Ascending aorta (tissue), 2 donors: ENCODE data around the gene LRRC46. TPM values are rescaled to one million over a fixed set of nuclear protein-coding genes. Genes with fewer than 3 reads are reported as not detected.

Experiments used
- DNase-seq, 2 donors: peaks; one replicate each; pipeline ENCODE4 v3.0.0-alpha.2; 2019; ENCODE audit warnings: low spot score in 2 of 2
- H3K27ac ChIP-seq, 2 donors: fragments of 200-600 bp; sonication (generic); one replicate each; pipeline ENCODE4 v1.5.1; 2016 to 2017; ENCODE audit warnings: mild to moderate bottlenecking in 1 of 2
- H3K27me3 ChIP-seq: fragments of 200-600 bp; sonication (generic); one replicate; pipeline ENCODE4 v1.5.1; 2017
- H3K36me3 ChIP-seq, 2 donors: fragments of 200-600 bp; sonication (generic); one replicate each; pipeline ENCODE4 v1.5.1; 2016
- H3K4me1 ChIP-seq, 2 donors: fragments of 200-600 bp; sonication (generic); one replicate each; pipeline ENCODE4 v1.5.1; 2016 to 2017; ENCODE audit warnings: mild to moderate bottlenecking in 1 of 2
- H3K4me3 ChIP-seq, 2 donors: fragments of 200-600 bp; sonication (generic); one replicate each; pipeline ENCODE4 v1.5.1; 2016 to 2017; ENCODE audit warnings: mild to moderate bottlenecking in 1 of 2
- H3K9me3 ChIP-seq, 2 donors: fragments of 200-600 bp; sonication (generic); one replicate each; pipeline ENCODE4 v1.5.1; 2016
- intact Hi-C: fragments of 100-400 bp; cut with DNase I; formaldehyde crosslinking; loops from one replicate; pipeline ENCODE4 v1.15.1; 2023
- total RNA-seq: library from RNA; depleted of rRNA; stranded (reverse); fragments of >200 nt; gene quantifications from one replicate; pipeline ENCODE4 v1.1.0, GENCODE V29; 2016
- TF ChIP-seq, protein P1 (sequence below), 3 experiments: fragments of 200-600 bp in 2 of 3; fragments of 450-650 bp in 1 of 3; sonication (generic) in 2 of 3; IDR thresholded peaks; one replicate each; pipeline ENCODE4 v1.5.1; 2016 to 2019; ENCODE audit warnings: antibody characterized with exemption in 3 of 3, mild to moderate bottlenecking in 1 of 3, moderate library complexity in 1 of 3

LRRC46 gene
- total RNA-seq, 1 donor from 2014 or later = not detected

DNA sequence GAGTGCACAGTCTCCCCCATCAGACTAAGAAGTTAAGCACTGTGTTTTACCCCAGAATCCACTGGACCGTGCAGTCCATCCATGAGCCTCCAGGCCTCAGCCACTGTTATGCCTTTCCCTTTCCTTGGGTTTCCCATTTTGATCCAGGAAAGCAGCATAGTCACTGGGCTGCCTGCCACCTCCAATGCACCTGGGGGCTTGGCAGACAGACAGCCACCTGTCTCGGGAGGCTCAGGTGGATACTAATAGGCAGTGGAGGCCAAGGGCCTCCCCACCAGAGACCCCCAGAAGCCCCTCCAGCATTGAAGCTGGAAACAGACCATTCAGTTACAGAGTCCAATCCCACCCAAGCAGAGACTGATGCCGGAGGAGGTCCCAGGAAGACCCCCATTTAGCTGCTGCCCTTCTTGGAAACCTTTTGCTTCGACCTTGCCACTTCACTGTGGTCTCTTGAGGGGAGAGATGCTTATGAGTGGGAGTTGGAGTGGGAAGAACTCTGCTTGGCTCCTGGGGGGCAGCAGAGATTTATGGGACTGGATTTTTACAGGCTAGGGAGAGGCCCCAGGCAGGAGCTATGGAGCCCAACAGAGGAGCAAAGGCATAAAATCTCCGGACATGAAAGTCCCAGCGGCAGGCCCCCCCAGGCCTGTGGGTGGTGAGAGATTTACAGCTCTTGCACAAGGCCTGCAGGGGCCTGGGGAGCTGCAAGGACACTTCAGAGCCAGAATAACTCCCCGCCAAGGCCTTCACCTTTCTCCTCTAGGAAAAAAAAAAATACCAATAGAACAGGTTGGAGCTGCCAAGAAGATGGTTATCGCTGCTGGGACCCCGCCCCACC, 52.3 kb downstream of the LRRC46 start:
- no peak overlapping the region for H3K27ac ChIP-seq
- no peak overlapping the region for H3K4me3 ChIP-seq
- H3K9me3 ChIP-seq = no peaks in the 10 kb centered on the region
- DNase-seq = no peak
- intact Hi-C loops = no loop called here
- H3K27me3 ChIP-seq = no peaks in the 10 kb centered on the region
- TF ChIP-seq, protein P1, sequence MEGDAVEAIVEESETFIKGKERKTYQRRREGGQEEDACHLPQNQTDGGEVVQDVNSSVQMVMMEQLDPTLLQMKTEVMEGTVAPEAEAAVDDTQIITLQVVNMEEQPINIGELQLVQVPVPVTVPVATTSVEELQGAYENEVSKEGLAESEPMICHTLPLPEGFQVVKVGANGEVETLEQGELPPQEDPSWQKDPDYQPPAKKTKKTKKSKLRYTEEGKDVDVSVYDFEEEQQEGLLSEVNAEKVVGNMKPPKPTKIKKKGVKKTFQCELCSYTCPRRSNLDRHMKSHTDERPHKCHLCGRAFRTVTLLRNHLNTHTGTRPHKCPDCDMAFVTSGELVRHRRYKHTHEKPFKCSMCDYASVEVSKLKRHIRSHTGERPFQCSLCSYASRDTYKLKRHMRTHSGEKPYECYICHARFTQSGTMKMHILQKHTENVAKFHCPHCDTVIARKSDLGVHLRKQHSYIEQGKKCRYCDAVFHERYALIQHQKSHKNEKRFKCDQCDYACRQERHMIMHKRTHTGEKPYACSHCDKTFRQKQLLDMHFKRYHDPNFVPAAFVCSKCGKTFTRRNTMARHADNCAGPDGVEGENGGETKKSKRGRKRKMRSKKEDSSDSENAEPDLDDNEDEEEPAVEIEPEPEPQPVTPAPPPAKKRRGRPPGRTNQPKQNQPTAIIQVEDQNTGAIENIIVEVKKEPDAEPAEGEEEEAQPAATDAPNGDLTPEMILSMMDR (IDR thresholded peaks at IDR 0.05) = no peak
- H3K4me1 ChIP-seq = peaks cover 0 to 5% of the 10 kb centered on the region in 2 donors
- H3K36me3 ChIP-seq = no peaks in the 10 kb centered on the region

DNA sequence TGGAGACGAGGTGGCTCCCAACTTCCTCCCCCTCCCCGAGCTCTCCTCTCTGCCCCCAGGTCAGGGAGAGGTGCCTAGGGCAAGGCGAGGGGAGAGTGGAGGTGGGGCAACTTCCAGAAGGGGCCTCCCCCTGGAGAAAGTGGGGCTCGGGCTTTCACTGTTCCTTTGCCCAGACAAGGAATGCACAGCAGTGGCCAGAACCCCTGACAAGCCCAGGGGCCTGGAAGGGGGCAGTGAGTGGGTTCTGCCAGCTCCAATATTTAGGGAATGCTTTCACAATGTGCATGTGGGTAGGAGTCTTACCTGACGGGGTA, 52.9 kb downstream of the LRRC46 start:
- H3K27me3 ChIP-seq = no peaks in the 10 kb centered on the region
- TF ChIP-seq, protein P1 (IDR thresholded peaks at IDR 0.05) = no peak
- no peak overlapping the region for H3K4me3 ChIP-seq
- H3K36me3 ChIP-seq = no peaks in the 10 kb centered on the region
- intact Hi-C loops = no loop called here
- peaks cover 0 to 5% of the 10 kb centered on the region in 2 donors for H3K4me1 ChIP-seq
- H3K27ac ChIP-seq = no peak overlapping the region
- H3K9me3 ChIP-seq = no peaks in the 10 kb centered on the region
- DNase-seq = no peak

DNA sequence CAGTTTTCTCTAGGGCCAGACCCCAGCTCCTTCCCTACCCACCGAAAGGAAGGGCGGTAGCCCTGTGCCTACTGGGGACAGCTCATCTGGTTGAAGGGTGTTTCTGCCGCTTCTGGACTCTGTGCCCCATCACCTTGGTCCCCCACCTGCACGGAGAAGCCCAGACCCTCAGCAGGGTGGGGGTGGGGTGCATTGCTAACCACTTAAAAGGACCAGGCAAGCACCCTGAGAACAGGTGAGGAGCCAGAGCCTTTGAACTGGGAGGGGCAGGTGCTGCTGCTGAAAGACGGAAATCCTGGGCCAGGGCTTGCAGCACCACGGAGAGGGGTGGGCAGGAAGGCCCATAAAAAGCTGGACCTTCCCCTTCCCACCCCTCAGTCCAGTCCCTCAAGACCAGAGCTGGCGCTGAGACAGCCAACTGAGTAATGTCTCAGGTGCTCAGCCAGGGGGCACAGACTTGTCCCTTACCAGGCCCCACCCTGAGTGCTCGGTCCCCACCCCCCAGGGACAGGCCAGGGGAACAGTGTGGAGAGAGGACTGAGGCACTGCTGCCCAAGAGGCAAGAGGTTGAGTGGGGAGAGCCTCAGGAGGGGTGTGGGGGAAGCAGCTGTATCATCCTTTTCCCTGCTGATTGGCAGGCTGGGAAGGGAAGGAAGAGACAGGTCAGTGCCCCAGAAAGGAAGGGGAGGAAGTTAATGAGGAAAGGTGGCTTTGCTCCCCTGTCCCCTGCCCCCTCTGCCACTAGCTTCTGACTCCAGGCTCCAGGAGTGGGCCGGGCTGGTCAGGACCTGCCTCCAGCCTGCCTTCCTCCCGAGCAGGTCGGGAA, 53.6 kb downstream of the LRRC46 start:
- Histone ChIP-seq H3K9me3 (no peaks in the 10 kb centered on the region), H3K36me3 (no peaks in the 10 kb centered on the region), H3K27ac (no peak overlapping the region), H3K4me1 (peaks cover 0 to 5% of the 10 kb centered on the region in 2 donors), H3K27me3 (no peaks in the 10 kb centered on the region), H3K4me3 (no peak overlapping the region)
- TF ChIP-seq, protein P1 (IDR thresholded peaks at IDR 0.05) = no peak
- DNase-seq = no peak
- intact Hi-C loops = no loop called here

Other genes starting within 250 kb of the LRRC46 start
- 261 TPM for gene KPNB1, start 181.8 kb upstream of the LRRC46 start, total RNA-seq
- gene TBKBP1, start 137.5 kb upstream of the LRRC46 start, total RNA-seq = 18.3 TPM
- gene TBX21, start 98.4 kb upstream of the LRRC46 start, total RNA-seq = not detected
- gene OSBPL7, start 9.9 kb upstream of the LRRC46 start, total RNA-seq = 28.8 TPM
- gene MRPL10, start 129 bp upstream of the LRRC46 start, total RNA-seq = 13.7 TPM
- 126 TPM for gene SCRN2, start 9.6 kb downstream of the LRRC46 start, total RNA-seq
- 0.11 TPM for gene SP6, start 19.5 kb downstream of the LRRC46 start, total RNA-seq
- gene SP2, start 64.6 kb downstream of the LRRC46 start, total RNA-seq = 198 TPM
- gene PNPO, start 109.9 kb downstream of the LRRC46 start, total RNA-seq = 36.7 TPM
- gene PRR15L, start 126.2 kb downstream of the LRRC46 start, total RNA-seq = not detected
- 52.3 TPM for gene CDK5RAP3, start 139.4 kb downstream of the LRRC46 start, total RNA-seq
- gene COPZ2, start 206.1 kb downstream of the LRRC46 start, total RNA-seq = 155 TPM
- gene NFE2L1, start 216.7 kb downstream of the LRRC46 start, total RNA-seq = 114 TPM